ENCODE data around the gene SLC4A7. TPM values are rescaled to one million over a fixed set of nuclear protein-coding genes. Genes with fewer than 3 reads are reported as not detected.

SLC4A7 gene
- total RNA-seq, 2 experiments from 2014 or later = 25.9 to 31.9 TPM

DNA sequence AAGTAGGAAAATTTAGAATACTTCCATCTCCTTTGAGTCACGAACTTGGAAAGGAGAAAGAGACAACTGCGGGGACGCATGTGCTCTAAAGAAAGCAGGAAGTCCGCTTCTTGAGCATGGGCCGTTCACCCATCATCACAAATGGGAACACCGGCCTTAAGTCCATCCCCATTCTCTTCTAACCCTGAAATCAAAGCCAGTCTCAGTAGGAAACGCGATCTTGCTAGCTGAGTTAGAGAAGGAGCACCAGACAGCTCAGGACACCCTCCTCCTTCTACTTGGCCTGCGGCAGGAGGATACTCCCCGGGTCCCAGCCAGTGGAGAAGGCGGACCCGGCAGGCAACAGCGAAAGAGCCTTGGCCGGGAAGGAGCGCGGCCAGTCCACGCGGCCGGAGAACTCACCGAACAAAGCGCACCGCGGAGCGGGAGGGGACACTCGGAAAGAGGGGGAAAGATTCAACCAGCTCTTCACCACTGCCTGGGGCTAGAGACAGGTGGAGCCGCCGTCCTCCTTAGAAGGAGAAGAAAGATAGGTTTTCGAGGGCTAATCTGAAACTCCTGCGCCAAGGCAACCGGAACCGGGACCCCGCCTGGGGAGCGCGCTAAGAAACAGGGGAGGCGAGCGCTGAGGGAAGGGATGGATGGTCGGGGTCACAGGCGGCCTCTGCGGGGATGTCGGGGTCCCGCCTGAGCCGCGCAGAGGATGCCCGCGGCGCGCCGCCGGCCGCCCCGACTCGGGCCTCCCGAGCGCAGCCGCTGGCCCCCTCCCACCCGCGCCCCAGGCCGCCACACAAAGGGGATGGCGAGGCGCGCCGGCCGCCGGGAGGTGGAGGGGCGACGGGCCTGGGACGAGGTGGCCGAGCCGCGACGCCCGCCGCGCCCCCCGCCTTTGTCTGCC lies 818 bp downstream of the SLC4A7 start:
- peak overlapping the region; percentile 92 for H3K4me2 ChIP-seq (ENCODE audit: low read length)
- H3K9me2 ChIP-seq (ENCODE audit: insufficient read depth, low read length) = no peaks in the 10 kb centered on the region
- peak; percentile 65 for DNase-seq (ENCODE audit: low spot score)
- H3K4me1 ChIP-seq (ENCODE audit: insufficient read depth, low read length, poor library complexity, severe bottlenecking) = peaks cover 28% of the 10 kb centered on the region
- H4K20me1 ChIP-seq (ENCODE audit: insufficient read depth, low read length) = peaks cover 4% of the 10 kb centered on the region; the same call in 1 of the 2 replicates
- ChIA-PET CTCF (ENCODE audit: unreplicated experiment) (interaction anchor here (0.5 kb wide), 1 partner anchor 226 kb away, joined by 3 read pairs; no protein-coding TSS in a partner anchor), POLR2A (interaction anchor here (1.6 kb wide), 1 partner anchor 12 kb away, joined by 6 read pairs; no protein-coding TSS in a partner anchor)
- no TSS peak for BruUV-seq (replicated peaks)
- H3K36me3 ChIP-seq (ENCODE audit: insufficient read depth, low read length) = no peaks in the 10 kb centered on the region; the same call in 1 of the 2 replicates
- peak overlapping the region; percentile 54 for H3K27ac ChIP-seq (ENCODE audit: low read depth, low read length, poor library complexity, severe bottlenecking)
- TF ChIP-seq EZH2phosphoT487 (IDR thresholded peaks at IDR 0.05; ENCODE audit: borderline replicate concordance, low read depth, low read length) = no peak
- TF ChIP-seq, protein P1, sequence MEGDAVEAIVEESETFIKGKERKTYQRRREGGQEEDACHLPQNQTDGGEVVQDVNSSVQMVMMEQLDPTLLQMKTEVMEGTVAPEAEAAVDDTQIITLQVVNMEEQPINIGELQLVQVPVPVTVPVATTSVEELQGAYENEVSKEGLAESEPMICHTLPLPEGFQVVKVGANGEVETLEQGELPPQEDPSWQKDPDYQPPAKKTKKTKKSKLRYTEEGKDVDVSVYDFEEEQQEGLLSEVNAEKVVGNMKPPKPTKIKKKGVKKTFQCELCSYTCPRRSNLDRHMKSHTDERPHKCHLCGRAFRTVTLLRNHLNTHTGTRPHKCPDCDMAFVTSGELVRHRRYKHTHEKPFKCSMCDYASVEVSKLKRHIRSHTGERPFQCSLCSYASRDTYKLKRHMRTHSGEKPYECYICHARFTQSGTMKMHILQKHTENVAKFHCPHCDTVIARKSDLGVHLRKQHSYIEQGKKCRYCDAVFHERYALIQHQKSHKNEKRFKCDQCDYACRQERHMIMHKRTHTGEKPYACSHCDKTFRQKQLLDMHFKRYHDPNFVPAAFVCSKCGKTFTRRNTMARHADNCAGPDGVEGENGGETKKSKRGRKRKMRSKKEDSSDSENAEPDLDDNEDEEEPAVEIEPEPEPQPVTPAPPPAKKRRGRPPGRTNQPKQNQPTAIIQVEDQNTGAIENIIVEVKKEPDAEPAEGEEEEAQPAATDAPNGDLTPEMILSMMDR (conservative IDR thresholded peaks at IDR 0.05; ENCODE audit: low read length) = no peak
- no peaks in the 10 kb centered on the region for H3K9me3 ChIP-seq (ENCODE audit: low read length)
- peak overlapping the region; percentile 99 for H3K4me3 ChIP-seq (ENCODE audit: low read depth, low read length, poor library complexity, severe bottlenecking)
- H2AFZ ChIP-seq (ENCODE audit: low read length) = peak overlapping the region; percentile 84
- intact Hi-C loops (cut with micrococcal nuclease; ENCODE audit: unreplicated experiment) = loop anchor here (5.0 to 10.0 kb wide), 4 partner anchors 126 to 861 kb away; partner anchors contain the start of genes AZI2, CMC1 and ZCWPW2
- H3K79me2 ChIP-seq (ENCODE audit: insufficient read depth, low read depth, low read length) = peaks cover 45% of the 10 kb centered on the region

DNA sequence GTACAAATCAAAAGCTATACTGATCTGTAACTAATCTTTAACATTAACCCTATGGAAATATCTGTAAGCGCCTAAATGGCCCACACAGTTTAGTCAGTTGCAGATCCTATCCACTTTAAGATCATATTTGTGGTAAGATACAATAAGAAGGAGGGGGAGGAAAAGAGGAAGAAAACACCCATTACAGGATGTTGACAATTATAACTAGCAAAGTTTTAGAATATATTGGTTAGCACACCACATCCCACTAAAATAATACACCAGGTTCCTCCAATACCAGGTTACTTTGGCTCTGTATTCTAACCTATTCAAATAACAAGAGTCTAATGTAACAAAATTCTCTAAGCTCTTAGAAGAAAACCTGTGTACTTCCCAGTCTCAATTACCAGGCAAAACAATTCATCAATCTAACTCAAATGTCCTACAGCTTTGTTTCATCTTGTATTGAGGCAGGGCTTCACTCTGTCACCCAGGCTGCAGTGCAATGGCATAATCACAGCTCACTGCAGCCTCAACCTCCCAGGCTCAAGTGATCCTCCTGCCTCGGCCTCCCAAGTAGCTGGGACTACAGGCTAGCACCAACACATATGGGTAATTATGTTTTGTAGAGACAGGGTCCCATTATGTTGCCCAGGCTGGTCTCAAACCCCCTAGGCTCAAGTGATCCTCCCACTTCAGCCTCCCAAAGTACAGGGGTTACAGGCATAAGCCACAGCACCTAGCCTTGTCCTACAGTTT lies 4.2 kb downstream of the SLC4A7 start:
- Histone ChIP-seq H3K36me3 (ENCODE audit: insufficient read depth, low read length) (peaks cover 13% of the 10 kb centered on the region), H3K27ac (ENCODE audit: low read depth, low read length, poor library complexity, severe bottlenecking) (no peak overlapping the region), H3K4me3 (ENCODE audit: low read depth, low read length, poor library complexity, severe bottlenecking) (no peak overlapping the region), H3K4me2 (ENCODE audit: low read length) (peak overlapping the region; percentile 38), H3K4me1 (ENCODE audit: insufficient read depth, low read length, poor library complexity, severe bottlenecking) (peaks cover 21% of the 10 kb centered on the region), H3K9me2 (ENCODE audit: insufficient read depth, low read length) (no peaks in the 10 kb centered on the region), H3K9me3 (ENCODE audit: low read length) (peaks cover 13% of the 10 kb centered on the region; the same call in 1 of the 2 replicates), H3K79me2 (ENCODE audit: insufficient read depth, low read depth, low read length) (peaks cover 61% of the 10 kb centered on the region), H2AFZ (ENCODE audit: low read length) (no peak overlapping the region), H4K20me1 (ENCODE audit: insufficient read depth, low read length) (peaks cover 4% of the 10 kb centered on the region; the same call in 1 of the 2 replicates)
- no peak for DNase-seq (ENCODE audit: low spot score)
- intact Hi-C loops (cut with micrococcal nuclease; ENCODE audit: unreplicated experiment) = loop anchor here (5.0 to 10.0 kb wide), 4 partner anchors 123 to 865 kb away; partner anchors contain the start of genes AZI2, CMC1 and ZCWPW2
- ChIA-PET CTCF (ENCODE audit: unreplicated experiment) (no interaction called here), POLR2A (interaction anchor here (0.6 to 1.5 kb wide), 4 partner anchors 8 to 106 kb away, joined by 3 to 6 read pairs (median 4); no protein-coding TSS in a partner anchor)
- BruUV-seq (replicated peaks) = no TSS peak
- no peak for TF ChIP-seq EZH2phosphoT487 (IDR thresholded peaks at IDR 0.05; ENCODE audit: borderline replicate concordance, low read depth, low read length)
- TF ChIP-seq, protein P1 (conservative IDR thresholded peaks at IDR 0.05; ENCODE audit: low read length) = no peak
